ENCODE data around the gene SLC35A4.
"Not testable (repeated sequence)": the region's sequence is repeated elsewhere in the genome, so short reads cannot be mapped to it uniquely, and the experiment has no call there.

Gene SLC35A4

GRCh38 chr5:140558542-140558941 is 6.1 kb upstream of the SLC35A4 start:
- ATAC-seq, result no peak

DNA sequence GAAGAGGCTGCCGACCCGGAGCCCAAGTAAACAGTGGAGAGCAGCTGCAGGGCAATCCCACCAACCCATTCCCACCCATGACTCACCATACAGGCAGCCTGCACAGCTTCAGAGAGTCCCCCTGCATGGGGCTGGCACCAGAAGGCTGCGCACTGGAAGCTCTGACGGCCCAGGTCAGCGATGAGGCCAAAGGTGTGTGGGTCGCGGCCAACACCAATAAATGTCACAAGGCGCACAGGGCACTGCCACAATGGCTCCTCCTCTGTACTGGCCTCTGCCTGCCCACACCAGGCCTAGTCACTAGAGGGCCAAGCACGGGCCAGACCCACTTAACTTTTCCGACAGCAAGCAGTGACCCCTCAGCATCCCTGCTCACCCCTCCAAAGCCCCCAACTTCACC is 4.4 kb upstream of the SLC35A4 start:
- no peak for ATAC-seq

DNA sequence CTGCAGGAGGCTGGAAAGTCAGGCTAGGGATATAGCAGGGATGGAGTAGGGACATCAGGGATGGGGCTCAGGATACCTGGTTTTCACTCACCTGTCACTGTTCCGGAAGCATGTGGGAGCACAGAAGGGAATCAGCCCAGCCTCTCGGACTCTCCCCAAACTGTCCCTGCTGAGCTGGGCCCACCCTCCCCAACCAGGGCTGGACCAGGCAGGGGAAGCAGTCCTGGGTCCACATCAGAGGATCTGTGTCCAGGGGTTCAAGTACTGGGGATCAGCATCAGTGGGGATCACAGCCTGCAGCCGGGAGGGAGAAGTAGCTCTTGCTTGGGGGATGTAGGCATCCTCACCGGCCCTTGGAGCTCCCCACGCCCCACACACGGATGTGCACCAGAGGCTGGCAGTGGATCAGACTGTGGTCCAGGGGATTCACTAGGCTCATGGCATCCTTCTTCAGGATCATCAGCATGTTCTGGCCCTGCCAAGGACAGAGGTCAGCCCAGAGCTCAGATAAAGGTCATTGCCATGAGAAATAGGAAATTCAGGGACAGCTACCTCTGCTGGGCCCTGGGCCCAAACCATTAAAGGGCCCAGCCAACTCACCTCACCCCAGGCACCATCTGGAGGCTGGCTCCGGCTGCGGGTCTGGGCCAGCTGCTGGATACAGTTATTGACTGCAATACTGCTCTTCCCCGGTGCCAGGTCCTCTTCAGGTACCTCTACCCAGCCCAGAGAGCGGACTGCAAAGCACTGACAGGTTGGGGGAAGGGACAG is 2.7 kb upstream of the SLC35A4 start:
- no peak for ATAC-seq

GRCh38 chr5:140563596-140563995 is 1.0 kb upstream of the SLC35A4 start:
- no peak for ATAC-seq

DNA sequence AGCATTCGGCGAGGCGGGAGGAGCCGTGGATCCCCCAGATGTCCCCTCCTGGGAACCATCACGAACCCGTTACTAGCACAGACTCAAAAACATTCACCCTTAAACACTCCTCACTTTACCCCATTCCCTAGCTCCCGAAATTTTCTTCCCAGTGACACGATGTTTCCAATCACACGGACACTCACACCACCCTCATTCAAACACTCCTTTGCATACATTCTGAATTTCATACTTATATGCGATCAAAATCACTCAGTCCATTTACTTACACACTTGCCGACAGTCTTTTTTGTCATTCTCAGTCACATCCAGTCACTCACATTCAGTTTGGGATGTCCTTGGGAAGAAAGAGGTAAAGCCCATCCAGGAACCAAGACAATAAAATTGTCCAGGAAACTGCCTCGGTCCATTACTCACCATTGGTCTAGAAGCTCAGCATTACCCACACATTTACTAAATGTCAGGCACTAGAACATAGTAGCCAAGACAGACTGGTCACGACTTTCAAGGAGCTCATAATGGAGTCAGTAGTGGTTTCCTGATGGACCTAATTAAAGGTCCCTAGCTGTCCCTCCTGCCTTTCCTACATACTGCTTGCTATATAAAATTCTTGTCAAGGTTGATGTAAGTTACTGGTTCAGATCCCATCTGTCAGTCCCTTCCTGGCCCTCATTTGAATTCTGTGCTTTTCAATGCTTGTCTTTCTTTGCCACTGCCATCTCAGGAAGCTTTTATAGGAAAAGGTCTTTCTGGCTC is 574 bp downstream of the SLC35A4 start:
- ATAC-seq, result no peak

DNA sequence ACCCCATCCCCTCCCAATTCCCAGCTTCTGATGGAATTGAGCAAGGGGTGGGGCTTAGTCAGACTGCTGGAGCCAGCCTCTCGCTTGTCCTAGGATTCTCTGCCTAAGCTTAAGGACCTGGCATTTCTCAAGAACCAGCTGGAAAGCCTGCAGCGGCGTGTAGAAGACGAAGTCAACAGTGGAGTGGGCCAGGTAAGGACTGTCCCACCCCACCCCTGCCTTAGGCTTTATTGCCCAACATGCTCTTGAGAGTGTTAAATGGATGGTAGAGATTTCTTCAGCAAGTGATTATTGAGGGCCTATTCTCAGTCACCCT is 1.1 kb downstream of the SLC35A4 start:
- ATAC-seq, result no peak

DNA sequence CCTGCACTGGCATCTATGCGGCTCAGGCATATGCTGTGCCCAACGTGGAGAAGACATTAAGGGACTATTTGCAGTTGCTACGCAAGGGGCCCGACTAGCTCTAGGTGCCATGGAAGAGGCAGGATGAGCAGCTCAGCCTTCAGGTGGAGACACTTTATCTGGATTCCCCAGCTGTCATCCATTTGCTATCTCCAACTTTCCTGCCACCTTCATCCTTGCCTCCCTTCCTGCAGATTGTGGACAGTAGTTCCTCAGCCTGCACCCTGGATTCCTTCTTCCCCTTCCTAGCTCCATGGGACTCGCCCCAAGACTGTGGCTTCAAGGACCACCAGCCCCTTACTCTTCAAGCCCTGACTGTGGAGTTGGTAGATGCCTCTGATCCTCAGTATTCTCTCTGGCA is 2.0 kb downstream of the SLC35A4 start:
- ATAC-seq, result no peak

DNA sequence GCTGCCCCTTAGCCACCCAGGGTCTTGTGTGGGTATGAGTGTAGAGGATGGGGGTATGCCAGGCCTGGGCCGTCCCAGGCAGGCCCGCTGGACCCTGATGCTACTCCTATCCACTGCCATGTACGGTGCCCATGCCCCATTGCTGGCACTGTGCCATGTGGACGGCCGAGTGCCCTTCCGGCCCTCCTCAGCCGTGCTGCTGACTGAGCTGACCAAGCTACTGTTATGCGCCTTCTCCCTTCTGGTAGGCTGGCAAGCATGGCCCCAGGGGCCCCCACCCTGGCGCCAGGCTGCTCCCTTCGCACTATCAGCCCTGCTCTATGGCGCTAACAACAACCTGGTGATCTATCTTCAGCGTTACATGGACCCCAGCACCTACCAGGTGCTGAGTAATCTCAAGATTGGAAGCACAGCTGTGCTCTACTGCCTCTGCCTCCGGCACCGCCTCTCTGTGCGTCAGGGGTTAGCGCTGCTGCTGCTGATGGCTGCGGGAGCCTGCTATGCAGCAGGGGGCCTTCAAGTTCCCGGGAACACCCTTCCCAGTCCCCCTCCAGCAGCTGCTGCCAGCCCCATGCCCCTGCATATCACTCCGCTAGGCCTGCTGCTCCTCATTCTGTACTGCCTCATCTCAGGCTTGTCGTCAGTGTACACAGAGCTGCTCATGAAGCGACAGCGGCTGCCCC is 2.6 kb downstream of the SLC35A4 start:
- no peak for ATAC-seq

DNA sequence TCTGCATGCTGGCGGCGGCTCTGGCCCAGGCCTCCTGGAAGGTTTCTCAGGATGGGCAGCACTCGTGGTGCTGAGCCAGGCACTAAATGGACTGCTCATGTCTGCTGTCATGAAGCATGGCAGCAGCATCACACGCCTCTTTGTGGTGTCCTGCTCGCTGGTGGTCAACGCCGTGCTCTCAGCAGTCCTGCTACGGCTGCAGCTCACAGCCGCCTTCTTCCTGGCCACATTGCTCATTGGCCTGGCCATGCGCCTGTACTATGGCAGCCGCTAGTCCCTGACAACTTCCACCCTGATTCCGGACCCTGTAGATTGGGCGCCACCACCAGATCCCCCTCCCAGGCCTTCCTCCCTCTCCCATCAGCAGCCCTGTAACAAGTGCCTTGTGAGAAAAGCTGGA is 3.2 kb downstream of the SLC35A4 start:
- ATAC-seq, result no peak

- ATAC-seq, result no peak
Observed at GRCh38 chr5:140568443-140569063, 3.9 kb downstream of the SLC35A4 start.

- no peak for ATAC-seq
Observed at GRCh38 chr5:140569197-140569596, 4.6 kb downstream of the SLC35A4 start.

DNA sequence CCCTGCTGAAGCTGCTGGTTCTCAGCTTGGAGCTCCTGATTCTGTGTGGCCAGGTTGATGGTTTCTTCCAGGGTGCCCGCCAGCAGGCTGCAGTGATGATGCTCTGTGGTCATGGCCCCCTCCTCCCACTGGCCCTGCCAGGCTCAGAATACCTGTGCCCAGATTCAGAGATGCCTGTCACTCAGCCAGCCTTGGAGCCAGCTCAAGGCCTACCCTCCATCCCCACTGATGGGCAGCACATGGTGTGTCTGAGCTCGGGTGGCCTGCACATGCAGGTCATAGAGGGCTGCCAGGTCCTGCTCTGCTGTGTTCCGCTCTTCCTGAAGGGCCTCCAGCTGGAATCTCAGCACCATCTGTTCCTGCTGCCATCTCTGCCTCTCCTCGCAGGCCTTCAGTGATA is 5.4 kb downstream of the SLC35A4 start:
- no peak for ATAC-seq

- ATAC-seq, result no peak
Observed at GRCh38 chr5:140570488-140570887, 5.9 kb downstream of the SLC35A4 start.

GRCh38 chr5:140571105-140571504 is 6.5 kb downstream of the SLC35A4 start:
- ATAC-seq, result no peak

DNA sequence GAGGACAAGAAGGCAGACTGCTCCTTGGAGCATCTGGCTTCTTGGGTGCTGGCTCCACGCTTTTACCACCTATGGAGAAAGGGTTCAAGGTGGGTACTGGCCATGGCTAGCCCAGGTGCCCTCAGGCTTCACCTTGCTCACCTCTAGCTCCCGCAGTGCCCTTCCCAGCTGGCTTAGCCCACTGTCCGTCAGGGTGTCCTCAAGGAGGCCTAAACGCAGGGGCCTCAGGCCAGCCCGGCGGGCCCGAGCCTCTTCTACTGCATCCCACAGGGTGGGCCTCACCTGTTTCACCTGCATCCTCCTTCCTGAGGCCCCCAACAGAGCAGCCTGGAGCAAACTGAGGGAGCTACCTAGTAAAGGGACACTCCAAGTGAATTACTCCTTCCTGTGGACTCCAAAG is 9.1 kb downstream of the SLC35A4 start:
- no peak for ATAC-seq

DNA sequence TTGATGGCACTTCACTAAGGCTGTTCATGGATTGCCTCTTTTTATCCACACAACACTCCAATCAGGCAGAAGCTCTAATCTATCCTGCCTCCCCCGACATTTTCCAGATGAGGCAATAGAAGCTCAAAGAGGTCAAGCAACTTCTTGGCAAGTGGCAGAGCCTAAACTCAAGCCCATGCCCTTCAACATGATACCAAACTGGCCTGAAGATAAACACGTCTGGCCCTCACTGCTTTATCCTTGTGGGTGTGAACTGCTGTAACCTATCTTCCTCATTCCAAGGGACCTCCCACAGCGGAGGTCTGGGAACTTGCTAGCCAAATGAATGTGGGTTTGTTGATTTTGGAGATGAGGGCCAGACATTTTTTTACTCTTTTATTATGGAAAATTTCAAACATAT is 9.5 kb downstream of the SLC35A4 start:
- no peak for ATAC-seq

- ATAC-seq, result no peak
Observed at GRCh38 chr5:140575309-140575708, 10.7 kb downstream of the SLC35A4 start.

DNA sequence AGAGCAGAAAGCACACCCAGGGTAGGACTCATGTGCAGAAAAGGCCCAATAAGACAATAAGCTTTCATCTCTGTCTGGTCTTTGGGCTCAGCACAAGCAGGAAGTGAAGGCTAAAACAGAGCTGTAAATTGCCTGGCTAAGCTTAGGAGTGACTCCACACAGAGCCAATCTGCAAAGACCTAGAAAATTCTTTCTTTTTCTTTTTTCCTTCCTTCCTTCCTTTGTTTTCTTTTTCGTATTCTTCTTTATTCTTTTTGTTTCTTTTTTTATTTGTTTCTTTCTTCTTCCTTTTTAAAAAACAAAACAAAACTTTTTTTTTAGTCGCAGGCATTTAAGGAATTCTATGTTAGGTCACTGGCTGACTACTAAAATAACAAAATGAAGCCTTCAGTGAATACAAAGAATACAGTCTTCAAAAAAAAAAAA is 12.2 kb downstream of the SLC35A4 start:
- no peak for ATAC-seq

DNA sequence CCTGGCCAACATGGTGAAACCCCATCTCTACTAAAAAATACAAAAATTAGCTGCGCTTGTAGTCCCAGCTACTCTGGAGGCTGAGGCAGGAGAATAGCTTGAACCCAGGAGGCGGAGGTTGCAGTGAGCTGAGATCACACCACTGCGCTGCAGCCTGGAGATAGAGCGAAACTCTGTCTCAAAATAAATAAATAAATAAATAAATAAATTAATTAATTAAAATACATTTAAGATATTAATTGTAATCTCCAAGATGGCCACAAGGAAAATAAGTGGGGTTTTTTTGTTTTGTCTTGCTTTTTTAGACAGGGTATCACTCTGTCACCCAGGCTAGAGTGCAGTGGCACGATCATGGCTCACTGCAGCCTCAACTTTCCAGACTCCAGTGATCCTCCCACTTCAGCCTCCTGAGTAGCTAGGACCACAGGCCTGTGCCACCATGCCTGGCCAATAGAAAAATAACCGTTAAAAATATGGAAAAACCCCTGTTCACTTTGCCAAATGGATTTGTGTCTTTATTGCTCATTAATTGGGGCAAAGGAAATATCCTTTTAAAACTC is 14.6 kb downstream of the SLC35A4 start:
- not testable (repeated sequence) for ATAC-seq

DNA sequence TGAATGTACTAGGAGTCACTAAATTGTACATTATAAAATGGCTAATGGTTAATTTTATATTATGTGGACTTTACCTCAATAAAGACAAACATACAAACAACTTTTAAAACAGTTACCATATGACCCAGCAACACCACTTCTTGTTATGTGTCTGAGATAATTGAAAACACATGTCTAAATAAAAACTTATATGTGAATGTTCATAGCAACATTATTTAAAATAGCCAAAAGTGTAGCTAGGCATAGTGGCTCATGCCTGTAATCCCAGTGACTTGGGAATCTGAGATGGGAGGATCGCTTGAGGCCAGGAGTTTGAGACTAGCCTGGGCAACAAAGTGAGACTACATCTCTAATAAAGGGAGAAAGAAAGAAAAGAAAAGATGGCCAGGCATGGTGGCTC is 22.9 kb downstream of the SLC35A4 start:
- ATAC-seq, result no peak

- no peak for ATAC-seq
Observed at GRCh38 chr5:140588311-140589070, 23.9 kb downstream of the SLC35A4 start.

- ATAC-seq, result no peak
Observed at GRCh38 chr5:140590861-140591260, 26.2 kb downstream of the SLC35A4 start.
